Prostate gland (tissue), 2 donors: Measurements from ENCODE around the gene TUBB3.

Experiments used
- POLR2A ChIP-seq: fragments of 450-650 bp; IDR thresholded peaks from one replicate; pipeline ENCODE4 v1.6.1; 2016; ENCODE audit warnings: antibody characterized with exemption, mild to moderate bottlenecking
- POLR2AphosphoS5 ChIP-seq: sonication (generic); formaldehyde crosslinking; IDR thresholded peaks from one replicate; pipeline ENCODE4 v1.6.1; 2017; ENCODE audit warnings: antibody characterized with exemption
- TF ChIP-seq, protein P1 (sequence below), 4 experiments: fragments of 200-600 bp in 2 of 4; fragments of 450-650 bp in 2 of 4; sonication (generic) in 2 of 4; IDR thresholded peaks; 1 replicate in 3 of 4; 2 replicates in 1 of 4; pipeline ENCODE4 v1.5.1; 2016 to 2019; ENCODE audit warnings: antibody characterized with exemption in 4 of 4, mild to moderate bottlenecking in 2 of 4, moderate library complexity in 2 of 4

DNA sequence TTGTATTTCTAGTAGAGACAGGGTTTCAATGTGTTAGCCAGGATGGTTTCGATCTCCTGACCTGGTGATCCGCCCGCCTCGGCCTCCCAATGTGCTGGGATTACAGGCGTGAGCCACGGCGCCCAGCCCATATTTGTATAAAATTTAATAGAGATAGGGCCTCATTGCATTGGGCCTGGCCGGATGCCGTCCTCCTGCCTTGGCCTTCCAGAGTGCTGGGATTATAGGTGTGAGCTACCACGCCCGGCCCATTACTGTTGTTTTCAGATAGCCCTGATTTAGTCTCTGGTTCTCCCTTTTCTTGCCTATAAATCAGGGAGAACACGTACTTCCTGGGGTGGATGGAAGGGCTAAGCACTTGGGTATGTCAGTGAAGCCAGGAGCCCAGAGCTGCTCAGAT lies 28.9 kb downstream of the TUBB3 start:
- TF ChIP-seq, protein P1, sequence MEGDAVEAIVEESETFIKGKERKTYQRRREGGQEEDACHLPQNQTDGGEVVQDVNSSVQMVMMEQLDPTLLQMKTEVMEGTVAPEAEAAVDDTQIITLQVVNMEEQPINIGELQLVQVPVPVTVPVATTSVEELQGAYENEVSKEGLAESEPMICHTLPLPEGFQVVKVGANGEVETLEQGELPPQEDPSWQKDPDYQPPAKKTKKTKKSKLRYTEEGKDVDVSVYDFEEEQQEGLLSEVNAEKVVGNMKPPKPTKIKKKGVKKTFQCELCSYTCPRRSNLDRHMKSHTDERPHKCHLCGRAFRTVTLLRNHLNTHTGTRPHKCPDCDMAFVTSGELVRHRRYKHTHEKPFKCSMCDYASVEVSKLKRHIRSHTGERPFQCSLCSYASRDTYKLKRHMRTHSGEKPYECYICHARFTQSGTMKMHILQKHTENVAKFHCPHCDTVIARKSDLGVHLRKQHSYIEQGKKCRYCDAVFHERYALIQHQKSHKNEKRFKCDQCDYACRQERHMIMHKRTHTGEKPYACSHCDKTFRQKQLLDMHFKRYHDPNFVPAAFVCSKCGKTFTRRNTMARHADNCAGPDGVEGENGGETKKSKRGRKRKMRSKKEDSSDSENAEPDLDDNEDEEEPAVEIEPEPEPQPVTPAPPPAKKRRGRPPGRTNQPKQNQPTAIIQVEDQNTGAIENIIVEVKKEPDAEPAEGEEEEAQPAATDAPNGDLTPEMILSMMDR (IDR thresholded peaks at IDR 0.05) = no peak
- TF ChIP-seq POLR2A (no peak), POLR2AphosphoS5 (no peak)
